Measurements from ENCODE around the gene SHOX.

DNA sequence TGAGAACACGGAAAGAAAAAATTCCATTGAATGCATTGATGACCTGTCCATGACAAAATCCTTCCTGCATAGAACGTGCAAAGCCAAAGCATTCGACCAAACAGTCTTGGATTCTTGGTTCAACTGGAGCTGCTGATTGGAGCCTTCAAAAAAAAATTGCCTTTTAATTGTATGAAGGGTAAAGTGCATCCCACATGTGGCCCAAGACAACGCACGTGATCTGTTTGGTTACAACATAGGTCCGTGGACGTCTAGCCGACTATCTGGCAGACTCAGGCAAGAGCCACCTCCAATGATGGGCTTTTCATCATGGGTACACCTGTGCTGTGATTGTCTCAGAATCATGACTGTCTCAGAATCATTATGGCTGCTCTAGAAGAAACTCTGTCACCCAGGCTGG is 52.3 kb downstream of the SHOX start:
- TF ChIP-seq, protein P1, sequence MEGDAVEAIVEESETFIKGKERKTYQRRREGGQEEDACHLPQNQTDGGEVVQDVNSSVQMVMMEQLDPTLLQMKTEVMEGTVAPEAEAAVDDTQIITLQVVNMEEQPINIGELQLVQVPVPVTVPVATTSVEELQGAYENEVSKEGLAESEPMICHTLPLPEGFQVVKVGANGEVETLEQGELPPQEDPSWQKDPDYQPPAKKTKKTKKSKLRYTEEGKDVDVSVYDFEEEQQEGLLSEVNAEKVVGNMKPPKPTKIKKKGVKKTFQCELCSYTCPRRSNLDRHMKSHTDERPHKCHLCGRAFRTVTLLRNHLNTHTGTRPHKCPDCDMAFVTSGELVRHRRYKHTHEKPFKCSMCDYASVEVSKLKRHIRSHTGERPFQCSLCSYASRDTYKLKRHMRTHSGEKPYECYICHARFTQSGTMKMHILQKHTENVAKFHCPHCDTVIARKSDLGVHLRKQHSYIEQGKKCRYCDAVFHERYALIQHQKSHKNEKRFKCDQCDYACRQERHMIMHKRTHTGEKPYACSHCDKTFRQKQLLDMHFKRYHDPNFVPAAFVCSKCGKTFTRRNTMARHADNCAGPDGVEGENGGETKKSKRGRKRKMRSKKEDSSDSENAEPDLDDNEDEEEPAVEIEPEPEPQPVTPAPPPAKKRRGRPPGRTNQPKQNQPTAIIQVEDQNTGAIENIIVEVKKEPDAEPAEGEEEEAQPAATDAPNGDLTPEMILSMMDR (optimal IDR thresholded peaks at IDR 0.05 in 1 of 3, IDR thresholded peaks at IDR 0.05 in 1 of 3, conservative IDR thresholded peaks at IDR 0.05 in 1 of 3; ENCODE audit: extremely low read depth in 1 of 3, insufficient read depth in 2 of 3, low read length in 3 of 3), result no peak
- no peak for TF ChIP-seq EZH2 (IDR thresholded peaks at IDR 0.05; ENCODE audit: low read length)

Measured in keratinocyte (primary cell).